ENCODE measurements around the gene TTLL7. TPM values are rescaled to one million over a fixed set of nuclear protein-coding genes. Genes with fewer than 3 reads are reported as not detected.

The TTLL7 gene
- polyA plus RNA-seq, 1 donor (not counting 4 experiments of a cell fraction or from before 2014, with no cell fraction given) = 8.1 TPM

DNA sequence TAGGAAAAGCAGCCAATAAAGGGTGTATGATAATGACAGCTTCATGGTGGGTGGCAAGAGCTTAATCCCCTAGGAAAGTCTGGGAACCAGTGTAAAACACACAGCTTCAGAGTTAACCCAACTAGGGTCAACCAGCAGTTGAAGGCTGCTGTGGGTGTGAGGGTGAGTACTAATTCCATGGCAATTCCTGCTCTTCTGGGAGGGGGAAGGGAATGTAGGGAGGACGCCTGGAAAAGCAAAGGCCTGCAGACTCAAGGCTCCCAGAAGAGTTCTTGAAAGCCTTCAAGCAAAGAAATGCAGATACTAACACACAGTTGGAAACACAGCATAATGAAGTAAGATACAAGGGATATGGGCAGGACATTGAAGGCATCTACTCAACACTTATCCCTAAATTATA is 28.1 kb downstream of the TTLL7 start:
- DNase-seq (ENCODE audit: low read depth, low spot score) = no peak
- H4K20me1 ChIP-seq (ENCODE audit: control insufficient read depth, extremely low read depth, insufficient read depth, low read length) = no peaks in the 10 kb centered on the region
- no peaks in the 10 kb centered on the region for H3K9me1 ChIP-seq (ENCODE audit: control insufficient read depth, extremely low read depth, insufficient read depth, low read length)
- no peak overlapping the region for H3K4me2 ChIP-seq (ENCODE audit: control insufficient read depth, extremely low read depth, insufficient read depth, low read depth, low read length)
- no peak for TF ChIP-seq EZH2 (IDR thresholded peaks at IDR 0.05; ENCODE audit: low read length)
- TF ChIP-seq, protein P1, sequence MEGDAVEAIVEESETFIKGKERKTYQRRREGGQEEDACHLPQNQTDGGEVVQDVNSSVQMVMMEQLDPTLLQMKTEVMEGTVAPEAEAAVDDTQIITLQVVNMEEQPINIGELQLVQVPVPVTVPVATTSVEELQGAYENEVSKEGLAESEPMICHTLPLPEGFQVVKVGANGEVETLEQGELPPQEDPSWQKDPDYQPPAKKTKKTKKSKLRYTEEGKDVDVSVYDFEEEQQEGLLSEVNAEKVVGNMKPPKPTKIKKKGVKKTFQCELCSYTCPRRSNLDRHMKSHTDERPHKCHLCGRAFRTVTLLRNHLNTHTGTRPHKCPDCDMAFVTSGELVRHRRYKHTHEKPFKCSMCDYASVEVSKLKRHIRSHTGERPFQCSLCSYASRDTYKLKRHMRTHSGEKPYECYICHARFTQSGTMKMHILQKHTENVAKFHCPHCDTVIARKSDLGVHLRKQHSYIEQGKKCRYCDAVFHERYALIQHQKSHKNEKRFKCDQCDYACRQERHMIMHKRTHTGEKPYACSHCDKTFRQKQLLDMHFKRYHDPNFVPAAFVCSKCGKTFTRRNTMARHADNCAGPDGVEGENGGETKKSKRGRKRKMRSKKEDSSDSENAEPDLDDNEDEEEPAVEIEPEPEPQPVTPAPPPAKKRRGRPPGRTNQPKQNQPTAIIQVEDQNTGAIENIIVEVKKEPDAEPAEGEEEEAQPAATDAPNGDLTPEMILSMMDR (optimal IDR thresholded peaks at IDR 0.05 in 1 of 3, IDR thresholded peaks at IDR 0.05 in 1 of 3, conservative IDR thresholded peaks at IDR 0.05 in 1 of 3; ENCODE audit: extremely low read depth in 1 of 3, insufficient read depth in 2 of 3, low read length in 3 of 3) = no peak
- H3K9ac ChIP-seq (ENCODE audit: control insufficient read depth, extremely low read depth, insufficient read depth, low read length) = no peak overlapping the region
- no peak overlapping the region for H3K4me3 ChIP-seq (ENCODE audit: control insufficient read depth in 2 of 3, extremely low read depth in 1 of 3, insufficient read depth in 2 of 3, low read depth in 1 of 3, low read length in 3 of 3)
- H2AFZ ChIP-seq (ENCODE audit: control insufficient read depth, low read length) = no peak overlapping the region
- no peaks in the 10 kb centered on the region for H3K9me3 ChIP-seq (ENCODE audit: control insufficient read depth, low read depth, low read length)
- no peaks in the 10 kb centered on the region for H3K36me3 ChIP-seq (ENCODE audit: control insufficient read depth in 2 of 2, extremely low read depth in 1 of 2, insufficient read depth in 2 of 2, low read length in 2 of 2)
- dilution Hi-C loops (cut with MboI; ENCODE audit: extremely low pct_ligation_motif_present, low sequenced_read_pairs) = no loop called here
- H3K4me1 ChIP-seq (ENCODE audit: control insufficient read depth, extremely low read depth, insufficient read depth, low read length) = no peaks in the 10 kb centered on the region
- H3K27ac ChIP-seq (ENCODE audit: control insufficient read depth, insufficient read depth, low read length) = no peak overlapping the region
- no peak for FAIRE-seq
- no peaks in the 10 kb centered on the region for H3K79me2 ChIP-seq (ENCODE audit: control insufficient read depth, insufficient read depth, low read length)
- no peaks in the 10 kb centered on the region for H3K27me3 ChIP-seq (ENCODE audit: control insufficient read depth, extremely low read depth, insufficient read depth, low read length)

DNA sequence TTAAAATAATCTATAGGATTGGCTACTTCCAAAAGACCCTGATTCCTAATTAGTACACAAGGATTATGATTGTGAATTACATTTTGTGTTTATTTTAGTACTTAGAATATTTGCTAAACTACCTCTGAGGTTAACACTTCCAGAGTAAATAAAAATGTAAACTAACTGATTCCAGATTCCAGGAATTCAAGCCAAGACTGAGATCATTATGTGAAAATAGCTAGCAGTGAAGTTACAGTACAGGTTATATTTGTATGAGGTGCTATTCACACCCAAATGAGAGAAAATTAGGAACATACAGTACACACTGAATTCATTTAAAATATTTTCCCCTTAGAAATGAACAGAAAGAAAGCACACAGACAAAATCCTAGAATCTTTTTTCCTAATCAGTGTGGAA is 28.8 kb downstream of the TTLL7 start:
- TF ChIP-seq, protein P1 (optimal IDR thresholded peaks at IDR 0.05 in 1 of 3, IDR thresholded peaks at IDR 0.05 in 1 of 3, conservative IDR thresholded peaks at IDR 0.05 in 1 of 3; ENCODE audit: extremely low read depth in 1 of 3, insufficient read depth in 2 of 3, low read length in 3 of 3) = no peak
- TF ChIP-seq EZH2 (IDR thresholded peaks at IDR 0.05; ENCODE audit: low read length) = no peak
- Histone ChIP-seq H3K9me3 (ENCODE audit: control insufficient read depth, low read depth, low read length) (no peaks in the 10 kb centered on the region), H3K9me1 (ENCODE audit: control insufficient read depth, extremely low read depth, insufficient read depth, low read length) (no peaks in the 10 kb centered on the region), H2AFZ (ENCODE audit: control insufficient read depth, low read length) (no peak overlapping the region), H3K4me3 (ENCODE audit: control insufficient read depth in 2 of 3, extremely low read depth in 1 of 3, insufficient read depth in 2 of 3, low read depth in 1 of 3, low read length in 3 of 3) (no peak overlapping the region), H3K79me2 (ENCODE audit: control insufficient read depth, insufficient read depth, low read length) (no peaks in the 10 kb centered on the region), H3K27ac (ENCODE audit: control insufficient read depth, insufficient read depth, low read length) (no peak overlapping the region), H3K4me2 (ENCODE audit: control insufficient read depth, extremely low read depth, insufficient read depth, low read depth, low read length) (no peak overlapping the region), H3K4me1 (ENCODE audit: control insufficient read depth, extremely low read depth, insufficient read depth, low read length) (no peaks in the 10 kb centered on the region), H3K9ac (ENCODE audit: control insufficient read depth, extremely low read depth, insufficient read depth, low read length) (no peak overlapping the region), H3K36me3 (ENCODE audit: control insufficient read depth in 2 of 2, extremely low read depth in 1 of 2, insufficient read depth in 2 of 2, low read length in 2 of 2) (no peaks in the 10 kb centered on the region), H3K27me3 (ENCODE audit: control insufficient read depth, extremely low read depth, insufficient read depth, low read length) (no peaks in the 10 kb centered on the region), H4K20me1 (ENCODE audit: control insufficient read depth, extremely low read depth, insufficient read depth, low read length) (no peaks in the 10 kb centered on the region)
- no peak for DNase-seq (ENCODE audit: low read depth, low spot score)
- dilution Hi-C loops (cut with MboI; ENCODE audit: extremely low pct_ligation_motif_present, low sequenced_read_pairs) = no loop called here
- FAIRE-seq = no peak
